GM10847 (cell line): ENCODE results near the gene KRTAP10-5.
"Not testable (repeated sequence)": the region's sequence is repeated elsewhere in the genome, so short reads cannot be mapped to it uniquely, and the experiment has no call there.

Experiments used
- POLR2A ChIP-seq: IDR thresholded peaks from 2 replicates; pipeline ENCODE4 v1.6.1; 2011; ENCODE audit not compliant: insufficient read length; ENCODE audit errors: extremely low read depth

Gene KRTAP10-5, protein sequence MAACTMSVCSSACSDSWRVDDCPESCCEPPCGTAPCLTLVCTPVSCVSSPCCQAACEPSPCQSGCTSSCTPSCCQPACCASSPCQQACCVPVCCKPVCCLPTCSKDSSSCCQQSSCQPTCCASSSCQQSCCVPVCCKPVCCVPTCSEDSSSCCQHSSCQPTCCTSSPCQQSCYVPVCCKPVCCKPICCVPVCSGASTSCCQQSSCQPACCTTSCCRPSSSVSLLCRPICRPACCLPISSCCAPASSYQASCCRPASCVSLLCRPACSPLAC

DNA sequence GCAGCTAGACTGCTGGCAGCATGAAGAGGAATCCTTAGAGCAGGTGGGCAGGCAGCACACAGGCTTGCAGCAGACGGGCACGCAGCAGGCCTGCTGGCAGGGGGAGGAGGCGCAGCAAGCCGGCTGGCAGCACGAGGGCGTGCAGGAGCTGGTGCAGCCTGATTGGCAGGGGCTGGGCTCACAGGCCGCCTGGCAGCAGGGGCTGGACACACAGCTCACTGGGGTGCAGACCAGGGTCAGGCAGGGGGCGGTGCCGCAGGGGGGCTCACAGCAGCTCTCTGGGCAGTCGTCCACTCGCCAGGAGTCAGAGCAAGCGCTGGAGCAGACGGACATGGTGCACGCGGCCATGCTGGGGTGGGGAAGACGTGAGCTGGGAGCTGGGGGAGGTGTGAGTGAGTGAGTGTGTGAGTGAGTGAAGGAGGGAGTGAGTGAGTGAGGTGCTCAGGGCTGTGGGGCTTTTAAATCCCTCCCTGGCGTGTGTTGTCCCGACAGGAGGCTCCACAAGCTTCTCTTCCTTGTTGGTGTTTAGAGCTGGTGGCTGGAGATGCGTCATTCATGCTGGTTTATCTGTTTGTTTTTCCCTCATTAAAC lies at the start of gene KRTAP10-5:
Gene KRTAP10-5 (minus strand): TSS at position 374 of the 591 bp plus-strand sequence. CDS start 26 bp downstream, at position 348.
- TF ChIP-seq POLR2A, result not testable (repeated sequence)

DNA sequence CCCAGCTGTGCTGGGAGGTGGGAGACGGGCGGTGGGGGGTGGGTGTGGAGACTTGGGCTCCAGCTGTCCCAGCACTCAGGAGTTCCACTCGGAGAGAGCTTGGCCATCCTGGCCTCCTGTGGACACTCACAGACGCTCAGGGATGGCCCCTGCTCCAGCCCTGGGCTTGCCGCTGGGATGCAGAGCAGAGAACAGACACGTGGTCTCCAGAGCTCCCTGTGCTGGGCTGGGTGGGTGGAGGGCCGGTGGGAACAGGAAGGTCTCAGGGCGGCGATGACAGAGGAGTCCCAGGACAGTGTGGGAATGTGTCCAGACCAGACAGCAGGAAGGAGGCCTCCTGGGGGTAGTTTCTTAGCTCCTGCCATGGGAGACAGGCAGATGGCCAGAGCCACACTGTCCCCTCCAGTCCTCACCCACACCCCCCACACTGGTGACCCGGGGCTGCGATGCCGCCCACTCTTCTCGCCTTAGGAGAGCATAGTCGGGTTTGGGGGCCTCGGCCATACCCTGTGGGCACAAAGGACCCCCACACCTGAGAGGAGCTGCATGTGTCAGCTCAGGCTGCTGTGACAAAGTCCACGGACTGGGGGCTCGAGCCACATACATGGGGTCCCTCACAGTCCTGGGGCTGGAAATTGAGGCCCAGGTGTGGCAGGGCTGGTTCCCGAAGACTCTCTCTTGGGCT lies 48.4 kb upstream of the KRTAP10-5 start:
- TF ChIP-seq POLR2A, result no peak

DNA sequence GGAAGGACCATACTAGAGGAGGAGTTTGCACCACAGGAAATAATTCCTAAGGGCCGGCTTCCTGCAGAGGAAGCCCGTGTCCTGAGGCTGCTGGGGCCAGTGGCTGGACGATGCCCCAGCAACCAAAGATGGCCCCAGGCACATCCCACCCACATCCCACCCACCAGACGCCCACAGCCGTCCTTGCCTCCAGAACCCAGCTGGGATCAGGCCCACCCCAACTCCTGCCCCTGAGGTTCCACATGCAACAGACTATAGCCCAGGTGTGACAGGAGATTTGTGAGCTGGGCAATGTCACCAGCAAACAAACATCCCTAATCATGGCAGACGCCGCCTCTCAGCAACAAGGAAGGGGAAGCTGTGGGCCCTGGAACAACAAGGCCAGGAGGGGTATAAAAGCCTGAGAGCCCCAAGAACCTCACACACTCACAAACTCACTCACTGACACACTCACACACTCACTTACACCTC lies 46.3 kb upstream of the KRTAP10-5 start, which contains the start of gene KRTAP10-9:
Gene KRTAP10-9 (plus strand): TSS at position 421 of the 471 bp plus-strand sequence. CDS start 79 bp downstream, outside the sequence.
- no peak for TF ChIP-seq POLR2A

DNA sequence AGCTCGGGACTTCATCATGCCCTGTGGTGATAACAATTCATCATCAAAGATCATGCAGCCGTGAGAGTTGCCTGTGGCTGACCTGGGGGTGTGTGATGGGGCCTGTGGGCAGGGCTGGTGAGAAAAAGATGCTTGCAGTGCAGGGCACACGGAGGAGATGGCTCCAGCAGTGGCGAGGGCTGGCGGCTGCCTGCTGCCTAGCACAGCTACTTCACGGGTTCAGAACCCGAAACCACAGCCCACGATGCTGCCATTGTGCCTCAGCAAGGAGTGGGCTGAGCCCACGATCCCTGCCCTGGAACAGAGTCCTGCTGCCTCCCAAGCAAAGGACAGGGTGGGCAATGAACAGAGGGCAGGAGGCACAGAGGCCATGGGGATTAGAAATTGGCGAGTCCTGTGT lies 45.9 kb upstream of the KRTAP10-5 start:
- TF ChIP-seq POLR2A, result no peak

DNA sequence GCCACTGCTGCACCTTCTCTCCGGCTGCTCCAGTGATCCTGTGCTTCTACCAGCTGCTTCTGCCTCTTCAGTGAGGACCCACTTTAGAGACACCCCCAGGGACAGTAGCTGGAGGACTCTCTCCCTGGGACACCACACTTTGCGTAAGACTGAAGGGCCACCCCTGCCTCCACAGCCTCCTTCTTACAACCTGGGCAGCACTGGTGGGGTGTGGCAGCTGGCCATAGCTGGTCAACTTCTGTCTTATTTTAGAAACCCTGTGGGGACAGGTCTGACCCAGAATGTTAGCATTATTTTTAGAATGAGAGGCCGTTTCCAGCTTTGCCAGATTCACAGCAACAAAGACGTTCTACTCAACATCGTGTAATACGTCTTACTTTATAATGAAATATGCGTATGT lies 45.4 kb upstream of the KRTAP10-5 start:
- no peak for TF ChIP-seq POLR2A

DNA sequence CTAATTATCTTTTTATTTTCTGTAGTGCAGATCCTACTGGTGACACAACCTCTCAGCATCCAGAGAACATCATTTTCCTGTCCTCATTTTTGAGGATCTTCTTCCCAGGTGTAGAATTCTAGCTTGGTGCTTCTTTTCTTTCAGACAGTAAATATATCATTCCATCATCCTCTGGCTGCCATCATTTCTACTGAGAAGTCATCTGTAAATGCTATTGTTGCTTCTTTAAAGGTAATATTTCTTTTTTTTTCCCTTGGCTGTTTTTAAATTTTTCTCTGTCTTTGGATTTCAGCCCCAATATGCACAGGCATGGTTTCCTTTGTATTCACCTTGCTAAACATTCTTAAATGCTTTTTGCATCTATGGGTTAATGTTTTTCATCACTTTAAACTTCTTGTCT lies 43.2 kb upstream of the KRTAP10-5 start:
- no peak for TF ChIP-seq POLR2A

DNA sequence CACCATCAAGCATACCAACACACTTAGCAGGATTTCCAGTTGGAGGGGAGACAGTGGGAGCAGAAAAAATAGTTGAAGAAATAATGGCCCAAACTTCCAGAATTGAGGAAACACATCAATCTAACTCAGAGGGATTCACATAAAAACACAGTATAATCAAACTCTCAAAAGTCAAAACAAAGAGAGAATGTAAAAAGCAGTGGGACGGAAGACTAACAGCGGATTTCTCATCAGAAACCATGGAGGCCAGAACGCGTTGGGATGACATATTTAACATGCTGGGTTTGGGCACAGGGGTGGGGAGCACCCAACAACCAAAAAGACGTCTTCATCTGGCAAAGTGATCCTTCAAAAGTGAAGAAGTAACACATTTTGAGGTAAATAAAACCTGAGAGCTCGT lies 39.5 kb upstream of the KRTAP10-5 start:
- TF ChIP-seq POLR2A, result no peak

DNA sequence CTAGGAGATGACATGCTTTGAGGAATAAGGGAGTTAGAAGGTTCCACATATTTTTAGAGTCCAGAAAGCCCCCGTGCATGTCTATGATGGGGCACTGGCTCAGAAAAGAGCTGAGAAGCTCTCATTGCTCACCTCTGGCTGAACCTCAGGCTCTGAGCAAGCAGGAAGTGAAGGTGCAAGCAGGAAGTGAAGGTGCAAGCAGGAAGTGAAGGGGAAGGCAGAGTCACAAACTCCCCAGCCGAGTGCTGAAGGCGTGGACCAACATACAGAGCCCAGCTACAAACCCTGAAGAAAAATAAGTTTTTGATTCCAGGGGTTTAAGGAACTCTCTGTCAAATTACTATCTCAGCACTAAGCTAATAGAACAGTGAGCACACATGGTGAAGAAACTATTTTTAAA lies 38.5 kb upstream of the KRTAP10-5 start:
- no peak for TF ChIP-seq POLR2A

DNA sequence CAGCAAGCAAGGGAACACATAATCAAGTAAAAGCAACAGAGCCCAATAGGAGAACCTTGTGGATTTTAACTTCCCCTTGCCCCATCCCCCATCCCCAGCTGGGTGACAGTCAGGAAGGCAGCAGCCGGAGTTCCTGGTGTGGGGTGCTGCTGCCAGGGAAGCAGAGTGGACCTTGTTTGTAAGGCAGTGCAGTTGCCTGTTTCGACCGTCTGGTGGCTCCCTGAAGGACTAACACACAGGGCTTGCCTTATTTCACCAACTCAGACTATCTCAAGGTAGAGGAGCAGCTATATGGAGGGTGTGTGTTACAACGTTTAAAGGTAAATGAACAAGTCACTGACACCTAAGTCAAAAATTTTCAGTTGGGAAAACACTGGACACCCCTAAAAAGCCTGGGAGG lies 38.1 kb upstream of the KRTAP10-5 start:
- TF ChIP-seq POLR2A, result no peak

DNA sequence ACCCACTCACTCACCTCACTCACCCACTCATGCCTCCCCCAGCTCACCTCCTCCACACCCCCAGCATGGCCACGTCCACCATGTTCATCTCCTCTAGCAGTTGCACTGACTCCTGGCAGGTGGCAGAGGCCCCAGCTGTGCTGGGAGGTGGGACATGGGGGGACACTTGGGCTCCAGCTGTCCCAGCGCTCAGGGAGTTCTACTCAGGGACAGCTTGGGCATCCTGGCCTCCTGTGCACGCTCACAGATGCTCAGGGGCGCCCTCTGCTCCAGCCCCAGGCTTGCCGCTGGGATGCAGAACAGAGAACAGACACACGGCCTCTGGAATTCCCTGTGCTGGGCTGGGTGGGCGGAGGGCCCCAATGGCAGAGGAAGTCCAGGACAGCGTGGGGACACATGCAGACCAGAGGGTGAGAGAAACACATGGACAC lies 36.7 kb upstream of the KRTAP10-5 start:
- TF ChIP-seq POLR2A, result no peak

DNA sequence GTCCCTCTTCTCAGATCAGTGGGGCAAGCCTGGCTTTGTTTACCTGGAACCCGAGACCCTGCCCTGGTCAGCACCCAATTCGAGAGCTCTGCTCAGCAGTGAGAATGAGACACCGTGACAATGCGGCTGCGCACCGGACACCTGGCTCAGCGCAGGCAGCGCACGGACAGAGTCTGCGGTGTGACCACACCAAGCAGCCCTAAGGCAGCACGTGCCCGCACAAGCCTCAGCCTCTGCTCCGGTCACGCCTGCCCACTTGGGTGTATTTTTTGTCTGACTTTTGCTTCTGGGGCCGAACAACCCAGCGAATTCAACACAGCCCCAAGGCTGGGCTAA lies 36.2 kb upstream of the KRTAP10-5 start:
- TF ChIP-seq POLR2A, result no peak

DNA sequence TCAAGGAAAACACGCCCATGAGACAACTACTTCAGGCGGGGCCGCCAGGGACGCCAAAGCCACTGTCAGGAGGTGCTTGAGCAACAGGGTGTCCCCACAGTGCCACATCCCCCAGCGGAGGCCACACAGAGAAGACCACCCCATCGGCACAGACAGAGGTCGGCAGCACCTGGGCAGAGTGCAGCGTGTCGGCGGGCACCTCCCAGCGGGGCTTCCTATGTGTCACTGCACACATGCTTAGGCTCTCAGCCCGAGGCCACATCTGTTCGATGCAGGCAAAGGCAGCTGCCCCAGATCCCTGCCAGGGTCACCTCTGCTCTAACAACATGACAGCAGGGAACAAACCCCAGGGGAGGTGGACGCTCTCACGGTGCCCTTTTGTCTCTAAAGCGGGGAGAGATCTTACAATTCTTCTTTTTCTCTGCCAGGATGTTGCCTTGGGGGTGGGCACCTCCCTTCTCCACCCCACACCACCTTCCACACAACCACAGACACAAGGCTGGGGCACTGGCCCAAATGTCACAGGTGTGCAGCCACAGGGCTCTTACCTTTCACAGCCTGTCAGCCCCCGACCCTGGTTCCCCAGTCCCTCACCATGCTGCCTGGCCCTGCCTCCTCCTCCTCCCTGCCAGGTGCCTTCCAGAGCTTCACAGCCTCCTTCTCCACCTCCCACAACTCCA lies 35.6 kb upstream of the KRTAP10-5 start:
- TF ChIP-seq POLR2A, result no peak

DNA sequence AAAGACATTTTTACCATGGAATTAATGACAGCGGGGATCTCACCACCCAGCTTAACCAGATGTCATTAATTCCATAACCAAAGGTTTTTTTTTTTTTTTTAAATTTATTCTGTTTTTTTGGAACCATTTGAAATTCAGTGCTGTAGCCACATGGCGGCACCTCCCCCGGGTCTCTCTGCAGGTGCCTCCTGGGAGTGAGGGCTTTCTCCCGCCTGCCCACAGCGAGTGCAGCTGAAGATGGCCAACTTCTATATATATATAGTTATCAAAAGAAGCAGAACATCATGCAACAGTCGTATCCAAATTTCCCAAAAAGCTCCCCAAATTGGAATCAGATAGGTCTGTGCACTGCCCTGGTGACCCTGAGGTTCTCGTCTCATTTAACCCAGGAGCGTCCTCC lies 35.1 kb upstream of the KRTAP10-5 start:
- no peak for TF ChIP-seq POLR2A

DNA sequence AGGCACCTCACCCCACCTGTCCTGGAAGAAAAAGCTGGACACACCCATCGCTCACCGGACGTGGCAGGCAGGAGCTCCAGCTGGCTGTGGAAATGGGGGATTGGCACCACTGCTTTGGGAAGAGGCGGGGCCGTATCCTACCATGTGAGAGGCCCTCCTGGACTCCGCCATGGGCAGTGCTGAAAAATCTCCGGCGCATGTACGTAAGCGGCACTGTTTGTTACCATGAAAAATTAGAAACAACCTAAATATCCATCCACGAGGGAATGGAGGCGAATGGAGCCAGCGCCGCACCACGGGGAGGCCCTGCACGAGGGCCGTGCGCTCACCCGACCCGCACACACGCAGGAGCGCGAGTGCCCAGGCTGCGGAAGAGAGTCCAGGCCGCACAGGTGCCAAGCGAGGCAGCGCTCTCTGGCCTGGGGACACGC lies 34.6 kb upstream of the KRTAP10-5 start:
- no peak for TF ChIP-seq POLR2A

DNA sequence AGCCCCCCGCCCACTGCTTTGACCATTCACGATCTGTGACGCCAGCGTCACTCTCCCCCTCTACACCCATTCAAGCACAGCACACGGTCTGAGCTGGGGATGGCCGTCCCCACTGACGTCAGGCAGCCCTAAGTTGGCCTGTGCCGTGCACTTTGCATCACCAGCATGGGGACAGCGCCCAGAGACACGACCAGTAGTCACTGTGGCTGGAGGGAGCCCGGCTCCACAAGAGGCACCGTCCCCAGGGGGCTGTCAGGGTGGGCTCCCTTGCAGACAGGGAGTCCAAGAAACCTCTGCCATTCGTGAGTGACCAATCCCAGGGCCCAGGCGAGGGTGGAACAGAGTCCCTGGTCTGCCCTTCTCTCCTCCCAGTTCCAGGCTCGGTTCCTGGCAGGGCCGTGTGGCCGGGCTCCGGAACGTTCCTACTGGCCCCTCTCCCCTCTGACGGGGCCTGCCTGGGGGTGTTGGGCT lies 33.8 kb upstream of the KRTAP10-5 start:
- no peak for TF ChIP-seq POLR2A
